ENCODE measurements around the gene TBC1D4.

GRCh38 chr13:75368167-75368566, 113.8 kb downstream of the TBC1D4 start:
- TF ChIP-seq CTCF (conservative IDR thresholded peaks at IDR 0.05; ENCODE audit: low read length) (no peak), EZH2phosphoT487 (IDR thresholded peaks at IDR 0.05; ENCODE audit: borderline replicate concordance) (no peak)
